Gastroesophageal sphincter (tissue), 4 donors: ENCODE data around the gene HYCC1. TPM values are rescaled to one million over a fixed set of nuclear protein-coding genes. Genes with fewer than 3 reads are reported as not detected.

Experiments
- ATAC-seq: fragments of 150-250 bp; one replicate; pipeline ENCODE4 v1.9.1; 2016; ENCODE audit warnings: mild to moderate bottlenecking, moderate library complexity
- H3K27ac ChIP-seq, 4 donors: fragments of 200-600 bp; sonication (generic) in 3 of 4; 1 replicate in 3 of 4; 2 replicates in 1 of 4; pipeline ENCODE4 v1.5.1; 2016 to 2019
- H3K27me3 ChIP-seq: fragments of 200-600 bp; sonication (generic); one replicate; pipeline ENCODE4 v1.5.1; 2019
- H3K36me3 ChIP-seq, 2 donors: fragments of 200-600 bp; sonication (generic); one replicate each; pipeline ENCODE4 v1.5.1; 2019; ENCODE audit warnings: control low read depth in 1 of 2
- H3K4me1 ChIP-seq, 3 donors: fragments of 200-600 bp; sonication (generic); 1 replicate in 2 of 3; 2 replicates in 1 of 3; pipeline ENCODE4 v1.5.1; 2016 to 2019; ENCODE audit warnings: control low read depth in 2 of 3
- H3K4me3 ChIP-seq, 2 donors: fragments of 200-600 bp; sonication (generic); one replicate each; pipeline ENCODE4 v1.5.1; 2019; ENCODE audit warnings: mild to moderate bottlenecking in 1 of 2, moderate library complexity in 1 of 2
- H3K9me3 ChIP-seq, 3 donors: fragments of 200-600 bp; sonication (generic); one replicate each; pipeline ENCODE4 v1.5.1; 2017 to 2019; ENCODE audit warnings: control low read depth in 2 of 3
- CTCF ChIP-seq, 4 experiments: fragments of 200-600 bp in 2 of 4; fragments of 450-650 bp in 2 of 4; sonication (generic) in 1 of 4; IDR thresholded peaks; one replicate each; pipeline ENCODE4 v1.5.1; 2017 to 2019; ENCODE audit warnings: antibody characterized with exemption in 4 of 4, mild to moderate bottlenecking in 2 of 4, moderate library complexity in 2 of 4
- EP300 ChIP-seq: sonication (generic); formaldehyde crosslinking; IDR thresholded peaks from one replicate; pipeline ENCODE4 v1.6.1; 2017; ENCODE audit warnings: antibody characterized with exemption, mild to moderate bottlenecking
- POLR2A ChIP-seq, 2 donors: fragments of 450-650 bp; IDR thresholded peaks; one replicate each; pipeline ENCODE4 v1.6.1; 2017; ENCODE audit warnings: antibody characterized with exemption in 2 of 2, mild to moderate bottlenecking in 2 of 2, moderate library complexity in 1 of 2
- POLR2AphosphoS5 ChIP-seq: sonication (generic); formaldehyde crosslinking; IDR thresholded peaks from one replicate; pipeline ENCODE4 v1.6.1; 2017; ENCODE audit warnings: antibody characterized with exemption
- WGBS, 2 donors: methylation state at CpG; one replicate each; pipeline ENCODE4 v1.1.5; 2018; ENCODE audit warnings: low coverage in 1 of 2; 5-methylcytosine and 5-hydroxymethylcytosine counted together
- total RNA-seq, 4 donors: library from RNA; depleted of rRNA; stranded (reverse); fragments of >200 nt; gene quantifications; one replicate each; pipeline ENCODE4 v1.1.0, GENCODE V29; 2016

Gene HYCC1
- total RNA-seq, 4 donors from 2014 or later = 39.7 to 87.7 (median 52.7) TPM

GRCh38 chr7:23000597-23001360 lies 13.2 kb downstream of the HYCC1 start:
- no peak for ATAC-seq
- peaks cover 0 to 35% (median 5%) of the 10 kb centered on the region in 3 donors for H3K4me1 ChIP-seq

GRCh38 chr7:22998519-22998896 lies 15.4 kb downstream of the HYCC1 start:
- TF ChIP-seq POLR2A (IDR thresholded peaks at IDR 0.05) (no peak), CTCF (IDR thresholded peaks at IDR 0.05) (no peak), EP300 (no peak), POLR2AphosphoS5 (no peak)
- Histone ChIP-seq H3K4me1 (peaks cover 0 to 26% (median 3%) of the 10 kb centered on the region in 3 donors), H3K4me3 (no peak overlapping the region), H3K27me3 (no peaks in the 10 kb centered on the region), H3K27ac (no peak overlapping the region), H3K36me3 (no peaks in the 10 kb centered on the region), H3K9me3 (no peaks in the 10 kb centered on the region)
- no peak for ATAC-seq
- 68 to 79% methylated on average over 2 of the region's 2 CpGs for WGBS, 2 donors

More at GRCh38 chr7:23000597-23001360, 13.2 kb downstream of the HYCC1 start:
- TF ChIP-seq POLR2A (IDR thresholded peaks at IDR 0.05) (no peak), CTCF (IDR thresholded peaks at IDR 0.05) (no peak), EP300 (no peak), POLR2AphosphoS5 (no peak)
- H3K27ac ChIP-seq = no peak overlapping the region
- H3K4me3 ChIP-seq = no peak overlapping the region
- no peaks in the 10 kb centered on the region for H3K27me3 ChIP-seq
- H3K36me3 ChIP-seq = no peaks in the 10 kb centered on the region
- 85 to 88% methylated on average over 4 of the region's 4 CpGs for WGBS, 2 donors
- no peaks in the 10 kb centered on the region for H3K9me3 ChIP-seq

GRCh38 chr7:22997871-22998518 lies 15.9 kb downstream of the HYCC1 start:
- H3K36me3 ChIP-seq = no peaks in the 10 kb centered on the region
- TF ChIP-seq POLR2AphosphoS5 = no peak
- TF ChIP-seq EP300 = no peak
- no peak for TF ChIP-seq POLR2A (IDR thresholded peaks at IDR 0.05)
- TF ChIP-seq CTCF (IDR thresholded peaks at IDR 0.05) = no peak
- no peak overlapping the region for H3K27ac ChIP-seq
- H3K4me1 ChIP-seq = peaks cover 0 to 21% (median 3%) of the 10 kb centered on the region in 3 donors
- H3K27me3 ChIP-seq = no peaks in the 10 kb centered on the region
- WGBS, 2 donors = 89 to 93% methylated on average over 2 of the region's 2 CpGs
- ATAC-seq = no peak
- no peaks in the 10 kb centered on the region for H3K9me3 ChIP-seq
- no peak overlapping the region for H3K4me3 ChIP-seq

GRCh38 chr7:22996470-22996869 lies 17.5 kb downstream of the HYCC1 start:
- H3K4me1 ChIP-seq = peaks cover 0 to 16% (median 3%) of the 10 kb centered on the region in 3 donors

More at GRCh38 chr7:22996470-22996869, 17.5 kb downstream of the HYCC1 start:
- TF ChIP-seq POLR2AphosphoS5 (no peak), POLR2A (IDR thresholded peaks at IDR 0.05) (no peak), CTCF (IDR thresholded peaks at IDR 0.05) (no peak), EP300 (no peak)
- H3K9me3 ChIP-seq = no peaks in the 10 kb centered on the region
- H3K27ac ChIP-seq = no peak overlapping the region
- WGBS, 2 donors = 0% methylated on average over 1 of the region's 1 CpG
- H3K36me3 ChIP-seq = no peaks in the 10 kb centered on the region
- H3K4me3 ChIP-seq = no peak overlapping the region
- no peaks in the 10 kb centered on the region for H3K27me3 ChIP-seq
- no peak for ATAC-seq
